BE2C (cell line): ENCODE measurements around the gene FRMPD3.

Experiments
- DNase-seq: peaks from one replicate; pipeline ENCODE4 v3.0.0-alpha.2; 2020
- H3K27me3 ChIP-seq: fragments of 250-450 bp; sonication (Bioruptor Pico); 2 replicates; pipeline ENCODE4 v1.5.1; 2020; ENCODE audit warnings: mild to moderate bottlenecking
- H3K36me3 ChIP-seq: fragments of 250-450 bp; sonication (Bioruptor Pico); 2 replicates; pipeline ENCODE4 v1.5.1; 2020; ENCODE audit warnings: mild to moderate bottlenecking
- H3K4me1 ChIP-seq: fragments of 250-450 bp; sonication (Bioruptor Pico); 2 replicates; pipeline ENCODE4 v1.5.1; 2020
- H3K4me3 ChIP-seq: 2 replicates; pipeline ENCODE4 v1.5.1; 2011; ENCODE audit warnings: low read depth, low read length
- H3K9me3 ChIP-seq: fragments of 250-450 bp; sonication (Bioruptor Pico); 2 replicates; pipeline ENCODE4 v1.5.1; 2020
- TF ChIP-seq, protein P1 (sequence below): IDR thresholded peaks from 2 replicates; pipeline ENCODE4 v1.5.1; 2012; ENCODE audit warnings: mild to moderate bottlenecking, low read depth, low read length

Gene FRMPD3

DNA sequence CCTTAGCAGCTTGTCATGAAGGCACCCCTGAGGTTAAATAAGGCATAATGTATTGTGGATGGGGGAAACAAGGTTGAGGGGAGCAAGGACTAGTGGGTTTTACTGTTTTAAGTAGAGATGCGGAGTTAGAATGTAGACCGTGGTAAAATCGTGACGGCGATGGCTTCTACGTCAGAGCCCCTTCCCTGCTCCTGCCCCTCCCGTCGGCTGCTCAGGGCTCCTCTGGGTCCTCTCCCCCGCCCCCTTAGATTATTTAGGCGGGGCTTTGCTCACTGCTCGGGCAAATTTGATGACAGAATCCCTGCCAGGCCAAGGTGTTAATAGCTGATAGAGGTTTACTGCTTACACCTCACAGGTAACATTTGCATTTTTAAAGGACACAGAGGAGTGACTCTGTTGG is 2.3 kb downstream of the FRMPD3 start:
- Histone ChIP-seq H3K36me3 (no peaks in the 10 kb centered on the region), H3K27me3 (peaks cover 29% of the 10 kb centered on the region), H3K9me3 (no peaks in the 10 kb centered on the region), H3K4me1 (no peaks in the 10 kb centered on the region), H3K4me3 (no peak overlapping the region)
- TF ChIP-seq, protein P1, sequence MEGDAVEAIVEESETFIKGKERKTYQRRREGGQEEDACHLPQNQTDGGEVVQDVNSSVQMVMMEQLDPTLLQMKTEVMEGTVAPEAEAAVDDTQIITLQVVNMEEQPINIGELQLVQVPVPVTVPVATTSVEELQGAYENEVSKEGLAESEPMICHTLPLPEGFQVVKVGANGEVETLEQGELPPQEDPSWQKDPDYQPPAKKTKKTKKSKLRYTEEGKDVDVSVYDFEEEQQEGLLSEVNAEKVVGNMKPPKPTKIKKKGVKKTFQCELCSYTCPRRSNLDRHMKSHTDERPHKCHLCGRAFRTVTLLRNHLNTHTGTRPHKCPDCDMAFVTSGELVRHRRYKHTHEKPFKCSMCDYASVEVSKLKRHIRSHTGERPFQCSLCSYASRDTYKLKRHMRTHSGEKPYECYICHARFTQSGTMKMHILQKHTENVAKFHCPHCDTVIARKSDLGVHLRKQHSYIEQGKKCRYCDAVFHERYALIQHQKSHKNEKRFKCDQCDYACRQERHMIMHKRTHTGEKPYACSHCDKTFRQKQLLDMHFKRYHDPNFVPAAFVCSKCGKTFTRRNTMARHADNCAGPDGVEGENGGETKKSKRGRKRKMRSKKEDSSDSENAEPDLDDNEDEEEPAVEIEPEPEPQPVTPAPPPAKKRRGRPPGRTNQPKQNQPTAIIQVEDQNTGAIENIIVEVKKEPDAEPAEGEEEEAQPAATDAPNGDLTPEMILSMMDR, result no peak
- DNase-seq, result no peak

DNA sequence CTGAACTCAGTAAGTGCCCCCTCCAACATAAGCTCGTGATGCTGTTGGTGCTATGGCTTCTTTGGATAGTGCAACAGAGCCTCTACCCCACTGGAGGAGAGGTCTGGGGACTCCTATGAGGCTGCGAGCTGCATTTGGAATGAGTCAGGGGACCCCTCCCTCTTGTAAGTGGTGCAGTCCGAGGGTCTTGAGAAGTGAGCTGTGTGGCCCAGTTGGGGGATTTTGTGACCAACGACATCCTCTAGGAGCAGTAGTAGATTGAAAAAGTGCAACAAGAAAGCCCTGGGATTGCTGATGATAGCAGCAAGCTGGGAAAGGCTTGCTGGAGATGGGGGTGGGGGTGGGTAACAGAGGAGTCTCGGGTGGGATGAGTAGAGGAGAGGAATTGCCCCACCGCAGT is 3.1 kb downstream of the FRMPD3 start:
- Histone ChIP-seq H3K27me3 (peaks cover 29% of the 10 kb centered on the region), H3K36me3 (no peaks in the 10 kb centered on the region), H3K9me3 (no peaks in the 10 kb centered on the region), H3K4me3 (no peak overlapping the region), H3K4me1 (no peaks in the 10 kb centered on the region)
- TF ChIP-seq, protein P1, result no peak
- no peak for DNase-seq

DNA sequence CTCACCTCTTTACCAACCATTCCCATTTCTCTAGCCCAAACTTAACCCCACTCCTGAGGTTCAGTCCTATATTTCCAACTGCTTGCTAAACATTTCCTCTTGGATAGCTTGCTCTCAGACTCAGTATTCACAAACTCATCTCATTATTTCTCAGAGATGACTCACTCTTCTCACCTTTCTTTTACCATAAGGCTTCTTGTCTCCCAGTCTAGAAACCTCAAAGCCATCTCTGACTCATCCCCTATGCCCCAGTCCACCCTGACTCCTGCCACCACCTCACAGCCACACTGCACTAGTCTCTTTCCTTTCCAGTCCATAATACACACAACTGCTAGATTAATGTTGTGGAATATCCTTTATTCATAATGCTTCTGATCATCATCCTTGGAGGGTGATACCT is 4.8 kb downstream of the FRMPD3 start:
- H3K9me3 ChIP-seq, result no peaks in the 10 kb centered on the region
- no peak for DNase-seq
- no peaks in the 10 kb centered on the region for H3K36me3 ChIP-seq
- H3K4me1 ChIP-seq, result no peaks in the 10 kb centered on the region
- H3K27me3 ChIP-seq, result peaks cover 15% of the 10 kb centered on the region
- H3K4me3 ChIP-seq, result no peak overlapping the region
- TF ChIP-seq, protein P1, result no peak

DNA sequence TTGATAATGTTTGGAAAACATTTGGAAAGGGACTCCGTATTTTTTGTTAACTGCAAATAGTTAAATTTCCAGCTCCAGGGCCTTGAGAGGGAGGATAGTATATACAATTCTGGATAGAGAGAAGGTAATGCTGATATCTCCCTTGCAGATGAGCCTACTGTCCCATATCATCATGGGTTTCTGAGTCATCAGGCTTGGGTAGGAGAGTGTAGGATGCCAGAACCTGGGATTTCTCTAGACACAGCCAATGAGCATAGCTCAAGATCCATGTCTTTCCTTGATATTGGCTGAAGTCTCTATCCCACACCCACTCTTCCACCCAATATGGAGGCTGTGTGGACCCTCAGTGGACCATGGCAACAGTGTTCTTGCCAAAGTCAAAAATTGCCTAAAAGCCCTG is 7.8 kb downstream of the FRMPD3 start:
- H3K36me3 ChIP-seq, result no peaks in the 10 kb centered on the region
- no peaks in the 10 kb centered on the region for H3K9me3 ChIP-seq
- H3K27me3 ChIP-seq, result no peaks in the 10 kb centered on the region
- H3K4me3 ChIP-seq, result no peak overlapping the region
- H3K4me1 ChIP-seq, result no peaks in the 10 kb centered on the region
- DNase-seq, result no peak
- TF ChIP-seq, protein P1, result no peak

DNA sequence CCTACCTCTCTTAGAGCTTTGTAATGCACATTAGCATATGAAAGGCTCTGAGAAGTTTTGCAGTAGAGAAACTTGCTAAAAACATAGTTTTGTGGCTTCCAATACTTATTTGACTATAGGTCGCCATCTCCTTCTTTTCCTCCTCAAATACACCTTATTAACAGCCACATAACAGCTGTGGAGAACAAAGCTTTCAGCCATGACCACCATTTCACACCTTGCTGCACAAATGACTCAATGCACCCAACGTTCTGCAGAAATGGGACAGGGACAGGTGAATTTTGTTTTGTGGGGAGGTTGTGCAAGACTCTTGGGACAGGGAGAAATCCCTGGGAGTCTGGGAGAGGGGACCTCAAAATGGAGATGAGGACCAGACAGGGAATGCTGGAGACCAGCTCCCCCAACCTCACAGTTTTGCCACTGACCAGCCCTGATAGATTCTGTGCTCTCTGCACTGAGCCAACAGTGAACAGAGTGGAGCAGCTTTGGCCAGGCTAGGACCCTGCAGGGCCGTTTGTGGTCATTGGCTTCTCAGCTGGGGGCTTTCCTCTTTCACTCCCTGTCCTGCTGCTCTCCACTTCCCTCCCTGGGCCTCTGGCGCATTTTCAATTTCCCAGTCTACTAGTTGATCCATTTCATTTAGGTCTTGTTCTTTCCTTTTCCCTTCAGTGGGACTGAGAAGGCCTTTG is 16.6 kb downstream of the FRMPD3 start:
- Histone ChIP-seq H3K36me3 (no peaks in the 10 kb centered on the region), H3K9me3 (no peaks in the 10 kb centered on the region), H3K4me3 (no peak overlapping the region), H3K4me1 (no peaks in the 10 kb centered on the region), H3K27me3 (no peaks in the 10 kb centered on the region)
- TF ChIP-seq, protein P1, result no peak
- no peak for DNase-seq

DNA sequence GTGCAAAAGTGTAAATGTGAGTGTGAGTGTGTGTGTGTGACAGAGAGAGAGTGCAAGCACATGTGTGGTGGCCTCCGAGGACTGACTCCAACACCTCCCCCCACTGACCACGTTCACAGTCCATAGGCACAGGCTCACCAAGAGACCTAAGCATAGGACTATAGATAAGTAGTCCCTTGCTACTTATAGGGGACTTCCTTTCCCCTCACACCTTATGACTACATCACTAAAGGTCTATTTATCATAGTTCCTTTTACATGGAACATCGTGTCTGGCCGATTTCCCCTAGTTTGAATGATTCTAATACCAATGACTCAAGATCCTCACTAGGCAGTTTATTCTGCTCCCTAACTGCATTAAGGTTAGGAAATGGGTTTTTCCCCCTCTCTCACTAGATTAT is 17.8 kb downstream of the FRMPD3 start:
- no peak for DNase-seq
- Histone ChIP-seq H3K9me3 (no peaks in the 10 kb centered on the region), H3K4me1 (no peaks in the 10 kb centered on the region), H3K36me3 (no peaks in the 10 kb centered on the region), H3K4me3 (no peak overlapping the region), H3K27me3 (no peaks in the 10 kb centered on the region)
- TF ChIP-seq, protein P1, result no peak
